Gastrocnemius medialis (tissue), 4 donors: ENCODE measurements around the gene DNAJA3.

Experiments
- POLR2A ChIP-seq, 2 donors: fragments of 450-650 bp; IDR thresholded peaks; one replicate each; pipeline ENCODE4 v1.6.1; 2017; ENCODE audit warnings: antibody characterized with exemption in 2 of 2, mild to moderate bottlenecking in 2 of 2, moderate library complexity in 2 of 2
- TF ChIP-seq, protein P1 (sequence below), 5 experiments: fragments of 450-650 bp in 3 of 5; fragments of 200-600 bp in 2 of 5; sonication (generic) in 2 of 5; IDR thresholded peaks in 4 of 5; conservative IDR thresholded peaks in 1 of 5; 1 replicate in 4 of 5; 2 replicates in 1 of 5; pipeline ENCODE4 v1.5.1; 2016 to 2019; ENCODE audit warnings: antibody characterized with exemption in 5 of 5, mild to moderate bottlenecking in 3 of 5, moderate library complexity in 3 of 5

- TF ChIP-seq, protein P1, sequence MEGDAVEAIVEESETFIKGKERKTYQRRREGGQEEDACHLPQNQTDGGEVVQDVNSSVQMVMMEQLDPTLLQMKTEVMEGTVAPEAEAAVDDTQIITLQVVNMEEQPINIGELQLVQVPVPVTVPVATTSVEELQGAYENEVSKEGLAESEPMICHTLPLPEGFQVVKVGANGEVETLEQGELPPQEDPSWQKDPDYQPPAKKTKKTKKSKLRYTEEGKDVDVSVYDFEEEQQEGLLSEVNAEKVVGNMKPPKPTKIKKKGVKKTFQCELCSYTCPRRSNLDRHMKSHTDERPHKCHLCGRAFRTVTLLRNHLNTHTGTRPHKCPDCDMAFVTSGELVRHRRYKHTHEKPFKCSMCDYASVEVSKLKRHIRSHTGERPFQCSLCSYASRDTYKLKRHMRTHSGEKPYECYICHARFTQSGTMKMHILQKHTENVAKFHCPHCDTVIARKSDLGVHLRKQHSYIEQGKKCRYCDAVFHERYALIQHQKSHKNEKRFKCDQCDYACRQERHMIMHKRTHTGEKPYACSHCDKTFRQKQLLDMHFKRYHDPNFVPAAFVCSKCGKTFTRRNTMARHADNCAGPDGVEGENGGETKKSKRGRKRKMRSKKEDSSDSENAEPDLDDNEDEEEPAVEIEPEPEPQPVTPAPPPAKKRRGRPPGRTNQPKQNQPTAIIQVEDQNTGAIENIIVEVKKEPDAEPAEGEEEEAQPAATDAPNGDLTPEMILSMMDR (IDR thresholded peaks at IDR 0.05 in 4 of 5, conservative IDR thresholded peaks at IDR 0.05 in 1 of 5): no peak
- TF ChIP-seq POLR2A (IDR thresholded peaks at IDR 0.05): no peak
These were observed 24.2 kb upstream of the DNAJA3 start for GRCh38 chr16:4401510-4401909.
